ENCODE results near the gene DXO.
"Not testable (repeated sequence)": the region's sequence is repeated elsewhere in the genome, so short reads cannot be mapped to it uniquely, and the experiment has no call there.

- not testable (repeated sequence) for TF ChIP-seq CTCF (IDR thresholded peaks at IDR 0.05; ENCODE audit: borderline replicate concordance, extremely low read depth, low read length, poor library complexity, severe bottlenecking); EZH2 (IDR thresholded peaks at IDR 0.05; ENCODE audit: borderline replicate concordance, low read depth, low read length, severe bottlenecking)
These were observed 8.4 kb upstream of the DXO start for GRCh38 chr6:31980195-31980876.
